Stimulated activated CD4-positive, alpha-beta T cell treated with anti-CD3 and anti-CD28 coated beads, TNF-alpha, amount 100 ng/mL, for 1 hour (primary cell): Measurements from ENCODE around the gene FAM131B.
"Not testable (repeated sequence)": the region's sequence is repeated elsewhere in the genome, so short reads cannot be mapped to it uniquely, and the experiment has no call there.

ENCODE experiments used
- DNase-seq, 3 donors: peaks; one replicate each; pipeline ENCODE4 v3.0.0-alpha.2; 2020; ENCODE audit warnings: low read depth in 3 of 3, low spot score in 1 of 3

Gene FAM131B

GRCh38 chr7:143362131-143363015 is at the start of gene FAM131B:
Gene FAM131B (minus strand): TSS chr7:143362713. CDS start chr7:143362603, 110 bp downstream.
- peak in 1 of 3 donors; percentile 12 for DNase-seq

GRCh38 chr7:143411976-143412708 is 49.6 kb upstream of the FAM131B start:
- no peak for DNase-seq

- no peak for DNase-seq
These were observed 48.0 kb upstream of the FAM131B start for GRCh38 chr7:143410521-143411004.

- DNase-seq = peak in 2 of 3 donors; percentile 26 to 29
These were observed 46.4 kb upstream of the FAM131B start, which contains the start of gene EPHA1 for GRCh38 chr7:143408686-143409561. Gene EPHA1 (minus strand): TSS chr7:143408856. CDS start chr7:143408805, 51 bp downstream.

- no peak for DNase-seq
These were observed 45.8 kb upstream of the FAM131B start for GRCh38 chr7:143408252-143408685.

- no peak for DNase-seq
These were observed 45.1 kb upstream of the FAM131B start for GRCh38 chr7:143407287-143408251.

- no peak for DNase-seq
These were observed 43.5 kb upstream of the FAM131B start for GRCh38 chr7:143406002-143406357.

- no peak for DNase-seq
These were observed 42.9 kb upstream of the FAM131B start for GRCh38 chr7:143405173-143406001.

GRCh38 chr7:143402233-143402632 is 39.7 kb upstream of the FAM131B start:
- DNase-seq = not testable (repeated sequence)

- DNase-seq = no peak
These were observed 38.8 kb upstream of the FAM131B start for GRCh38 chr7:143401265-143401664.

GRCh38 chr7:143399642-143400041 is 37.1 kb upstream of the FAM131B start:
- DNase-seq = no peak

GRCh38 chr7:143399151-143399550 is 36.6 kb upstream of the FAM131B start:
- DNase-seq = no peak

- DNase-seq = no peak
These were observed 36.1 kb upstream of the FAM131B start for GRCh38 chr7:143398616-143399015.

GRCh38 chr7:143397710-143398530 is 35.4 kb upstream of the FAM131B start:
- DNase-seq = no peak

- DNase-seq = no peak
These were observed 34.4 kb upstream of the FAM131B start for GRCh38 chr7:143396625-143397556.

- no peak for DNase-seq
These were observed 33.7 kb upstream of the FAM131B start for GRCh38 chr7:143396182-143396581.
